H1 (cell line): ENCODE results near the gene CCDC192. TPM values are rescaled to one million over a fixed set of nuclear protein-coding genes. Genes with fewer than 3 reads are reported as not detected.

Source experiments
- CTCF ChIA-PET: fragments of 300-600 bp; sonication (Branson Sonifier 250); formaldehyde crosslinking; loops from one replicate; lab custom pipeline; 2021; ENCODE audit not compliant: partially characterized antibody; lab: Charles Lee
- POLR2A ChIA-PET: fragments of 300-600 bp; sonication (Branson Sonifier 250); formaldehyde crosslinking; loops from one replicate; lab custom pipeline; 2021; ENCODE audit warnings: inconsistent platforms; ENCODE audit not compliant: partially characterized antibody; lab: Charles Lee
- DNase-seq, 2 experiments: peaks; one replicate each; pipeline versions ENCODE4 v3.0.0 to v3.0.0-alpha.2; 2010 to 2022; ENCODE audit warnings: low spot score in 2 of 2, low read depth in 1 of 2, mixed read lengths in 1 of 2
- FAIRE-seq: peaks from 2 replicates; lab custom pipeline; 2011; peaks lifted over from hg19 to GRCh38; lab: Jason Lieb, UNC
- H2AFZ ChIP-seq: 2 replicates; pipeline ENCODE4 v1.8.1; 2012; ENCODE audit warnings: low read length, inconsistent platforms
- H2AK5ac ChIP-seq: 2 replicates; pipeline ENCODE4 v1.6.1; 2013; ENCODE audit warnings: low read depth, low read length
- H2BK120ac ChIP-seq: replicated peaks from 2 replicates; pipeline ENCODE3; 2013; ENCODE audit warnings: low read depth, low read length, inconsistent platforms
- H2BK12ac ChIP-seq: 2 replicates; pipeline ENCODE4 v1.6.1; 2013; ENCODE audit warnings: low read depth, low read length
- H2BK15ac ChIP-seq: 2 replicates; pipeline ENCODE4 v1.6.1; 2013; ENCODE audit warnings: low read length
- H2BK20ac ChIP-seq: 2 replicates; pipeline ENCODE4 v1.6.1; 2013; ENCODE audit warnings: low read length
- H2BK5ac ChIP-seq: 2 replicates; pipeline ENCODE4 v1.6.1; 2013; ENCODE audit warnings: low read depth, low read length
- H3K14ac ChIP-seq: 2 replicates; pipeline ENCODE4 v1.6.1; 2013; ENCODE audit warnings: inconsistent platforms; ENCODE audit not compliant: insufficient read length
- H3K18ac ChIP-seq: 2 replicates; pipeline ENCODE4 v1.6.1; 2013; ENCODE audit warnings: low read length; ENCODE audit errors: extremely low read depth
- H3K23ac ChIP-seq: 2 replicates; pipeline ENCODE4 v1.6.1; 2013; ENCODE audit warnings: inconsistent platforms; ENCODE audit not compliant: insufficient read length
- H3K23me2 ChIP-seq: 2 replicates; pipeline ENCODE4 v1.6.1; 2013; ENCODE audit warnings: low read depth, low read length
- H3K27ac ChIP-seq: 2 replicates; pipeline ENCODE4 v1.6.1; 2011; ENCODE audit warnings: low read depth, low read length, inconsistent platforms
- H3K27me3 ChIP-seq, 4 experiments: replicated peaks in 1 of 4; 1 replicate in 1 of 4; 2 replicates in 3 of 4; pipeline versions ENCODE4 v1.6.1 to v1.8.1; 2011 to 2013; ENCODE audit warnings: low read length in 3 of 4, mild to moderate bottlenecking in 3 of 4, inconsistent platforms in 2 of 4, mixed read lengths in 2 of 4, moderate library complexity in 1 of 4; ENCODE audit not compliant: control insufficient read depth in 3 of 4, insufficient read depth in 3 of 4; ENCODE audit errors: extremely low read depth in 1 of 4
- H3K36me3 ChIP-seq, 4 experiments: 2 replicates each; pipeline versions ENCODE4 v1.6.1 to v1.8.1; 2011 to 2013; ENCODE audit warnings: mild to moderate bottlenecking in 4 of 4, low read length in 3 of 4, moderate library complexity in 2 of 4, control low read depth in 1 of 4, inconsistent platforms in 1 of 4; ENCODE audit not compliant: insufficient read depth in 4 of 4, control insufficient read depth in 2 of 4
- H3K4ac ChIP-seq: replicated peaks from 2 replicates; pipeline ENCODE3; 2013; ENCODE audit warnings: low read length, low read depth, mixed read lengths, inconsistent platforms; ENCODE audit not compliant: insufficient read length
- H3K4me1 ChIP-seq, 4 experiments: replicated peaks in 1 of 4; 1 replicate in 1 of 4; 2 replicates in 3 of 4; pipeline versions ENCODE4 v1.6.1 to v1.8.1; 2011 to 2013; ENCODE audit warnings: low read length in 3 of 4, inconsistent platforms in 2 of 4, mixed read lengths in 1 of 4; ENCODE audit not compliant: insufficient read depth in 4 of 4, control insufficient read depth in 3 of 4
- H3K4me2 ChIP-seq, 2 experiments: 2 replicates each; pipeline versions ENCODE4 v1.6.1 to v1.8.1; 2011 to 2013; ENCODE audit warnings: low read depth in 2 of 2, low read length in 2 of 2, control low read depth in 1 of 2, inconsistent platforms in 1 of 2, mild to moderate bottlenecking in 1 of 2; ENCODE audit not compliant: insufficient read depth in 1 of 2
- H3K4me3 ChIP-seq, 4 experiments: fragments of 200-600, 300-600 bp in 1 of 4; sonication (generic), shearing (Covaris generic), sonication (Bioruptor Twin) in 1 of 4; 2 replicates each; pipeline versions ENCODE4 v1.5.1 to v1.8.1; 2011 to 2016; ENCODE audit warnings: low read length in 4 of 4, low read depth in 3 of 4, control low read depth in 2 of 4, inconsistent platforms in 2 of 4, mild to moderate bottlenecking in 2 of 4, mixed read lengths in 1 of 4, moderate library complexity in 1 of 4; ENCODE audit not compliant: insufficient read depth in 2 of 4; ENCODE audit errors: extremely low read depth in 1 of 4
- H3K56ac ChIP-seq: replicated peaks from 2 replicates; pipeline ENCODE3; 2013; ENCODE audit warnings: low read depth, mild to moderate bottlenecking, mixed read lengths, low read length, inconsistent platforms; ENCODE audit not compliant: insufficient read length
- H3K79me1 ChIP-seq: 2 replicates; pipeline ENCODE4 v1.6.1; 2013; ENCODE audit warnings: low read depth, low read length, control low read depth
- H3K79me2 ChIP-seq, 2 experiments: 2 replicates each; pipeline versions ENCODE4 v1.6.1 to v1.8.1; 2012 to 2013; ENCODE audit warnings: low read length in 2 of 2, mild to moderate bottlenecking in 2 of 2, inconsistent platforms in 1 of 2; ENCODE audit not compliant: insufficient read depth in 2 of 2, control insufficient read depth in 1 of 2
- H3K9ac ChIP-seq, 4 experiments: replicated peaks in 1 of 4; 1 replicate in 1 of 4; 2 replicates in 3 of 4; pipeline versions ENCODE4 v1.6.1 to v1.8.1; 2011 to 2013; ENCODE audit warnings: low read depth in 3 of 4, low read length in 3 of 4, control low read depth in 2 of 4, mild to moderate bottlenecking in 2 of 4, moderate library complexity in 2 of 4, inconsistent platforms in 1 of 4; ENCODE audit errors: extremely low read depth in 1 of 4
- H3K9me3 ChIP-seq, 2 experiments: 2 replicates each; pipeline versions ENCODE4 v1.6.1 to v1.8.1; 2012 to 2013; ENCODE audit warnings: mild to moderate bottlenecking in 2 of 2, moderate library complexity in 2 of 2, control low read depth in 1 of 2, inconsistent platforms in 1 of 2, low read depth in 1 of 2, low read length in 1 of 2, mixed read lengths in 1 of 2; ENCODE audit not compliant: insufficient read depth in 2 of 2
- H4K20me1 ChIP-seq, 2 experiments: replicated peaks in 1 of 2; 2 replicates each; pipeline versions ENCODE3 to v1.8.1; 2011 to 2013; ENCODE audit warnings: inconsistent platforms in 2 of 2, low read length in 2 of 2, mild to moderate bottlenecking in 1 of 2; ENCODE audit not compliant: insufficient read depth in 2 of 2, control insufficient read depth in 1 of 2
- H4K5ac ChIP-seq: 2 replicates; pipeline ENCODE4 v1.6.1; 2013; ENCODE audit warnings: low read length, low read depth, mixed read lengths, inconsistent platforms; ENCODE audit not compliant: insufficient read length
- H4K8ac ChIP-seq: 2 replicates; pipeline ENCODE4 v1.8.0; 2013; ENCODE audit warnings: mild to moderate bottlenecking, moderate library complexity, low read length, inconsistent platforms; ENCODE audit not compliant: insufficient read depth; ENCODE audit errors: extremely low read depth
- H4K91ac ChIP-seq: replicated peaks from 2 replicates; pipeline ENCODE3; 2013; ENCODE audit warnings: low read length, mixed read lengths, inconsistent platforms; ENCODE audit not compliant: insufficient read length
- BCL11A ChIP-seq, 2 experiments: IDR thresholded peaks; one replicate each; pipeline ENCODE4 v1.6.1; 2011; ENCODE audit warnings: low read depth in 2 of 2, low read length in 2 of 2, mild to moderate bottlenecking in 2 of 2
- CBX5 ChIP-seq: fragments of 300-800, 300-1000 bp; sonication (generic); IDR thresholded peaks from 2 replicates; pipeline ENCODE4 v1.7.1; 2016; ENCODE audit warnings: antibody characterized with exemption, low read length, low read depth
- CREB1 ChIP-seq: IDR thresholded peaks from 2 replicates; pipeline ENCODE4 v1.6.1; 2012; ENCODE audit warnings: inconsistent platforms
- CTBP2 ChIP-seq: IDR thresholded peaks from 2 replicates; pipeline ENCODE4 v1.7.0; 2011; ENCODE audit warnings: borderline replicate concordance, mild to moderate bottlenecking, moderate library complexity, mixed read lengths, low read length; ENCODE audit not compliant: insufficient read depth, insufficient read length
- FOSL1 ChIP-seq: IDR thresholded peaks from 2 replicates; pipeline ENCODE4 v1.6.1; 2011; ENCODE audit warnings: mild to moderate bottlenecking, low read depth, low read length, moderate library complexity; ENCODE audit not compliant: insufficient read depth
- POLR2AphosphoS5 ChIP-seq: IDR thresholded peaks from 2 replicates; pipeline ENCODE4 v1.6.1; 2011; ENCODE audit warnings: low read depth, low read length
- RNF2 ChIP-seq: fragments of 200-900, 300-1000 bp; sonication (generic); IDR thresholded peaks from 2 replicates; pipeline ENCODE4 v1.7.1; 2016; ENCODE audit warnings: borderline replicate concordance, low read depth, mild to moderate bottlenecking, antibody characterized with exemption, low read length; ENCODE audit not compliant: poor library complexity, severe bottlenecking; ENCODE audit errors: missing control alignments
- RXRA ChIP-seq: IDR thresholded peaks from 2 replicates; pipeline ENCODE4 v1.6.1; 2011; ENCODE audit warnings: low read depth, mild to moderate bottlenecking, low read length, moderate library complexity; ENCODE audit not compliant: insufficient read depth
- SAP30 ChIP-seq: fragments of 300-600 bp; sonication (generic); IDR thresholded peaks from 2 replicates; pipeline ENCODE4 v1.7.1; 2012; ENCODE audit warnings: low read length, moderate library complexity, mild to moderate bottlenecking, inconsistent platforms; ENCODE audit not compliant: insufficient read depth, insufficient replicate concordance
- SIX5 ChIP-seq: IDR thresholded peaks from 2 replicates; pipeline ENCODE4 v1.6.1; 2011; ENCODE audit warnings: mild to moderate bottlenecking, low read depth, low read length
- WGBS, 2 experiments: shearing (Covaris generic) in 1 of 2; methylation state at CpG; one replicate each; pipeline versions ENCODE4 v1.1.6 to v1.1.7; 2013 to 2015; ENCODE audit warnings: low lambda C conversion rate in 2 of 2, mixed read lengths in 2 of 2, inconsistent platforms in 1 of 2, low coverage in 1 of 2, missing lambda C conversion rate in 1 of 2; ENCODE audit not compliant: insufficient replicate concordance in 2 of 2, insufficient coverage in 1 of 2, insufficient read length in 1 of 2; ENCODE audit errors: extremely low coverage in 1 of 2, missing lambda C conversion rate in 1 of 2; 5-methylcytosine and 5-hydroxymethylcytosine counted together
- polyA plus RNA-seq, 7 experiments: library from polyadenylated mRNA; depleted of rRNA in 3 of 7; stranded (reverse) in 5 of 7; unstranded in 2 of 7; fragments of >200 nt in 5 of 7; fragments of 200-250 nt in 2 of 7; gene quantifications; 1 replicate in 5 of 7; 2 replicates in 1 of 7; 4 replicates in 1 of 7; pipeline versions ENCODE4 v1.2.1 to v1.2.3, GENCODE V29; 2011 to 2013; ENCODE audit warnings: missing spikeins in 2 of 7, mixed read lengths in 2 of 7
- total RNA-seq: library from RNA; stranded (reverse); fragmentation: NEBNext Ultra II Directional; extraction: Animal tissue kit (Norgen Biotek cat#: 25700); gene quantifications from 2 replicates; pipeline ENCODE4 v1.2.1, GENCODE V29; 2021

CCDC192 gene
- total and polyA plus RNA-seq, 2 of the 8 experiments (the other 6 are each of a cell fraction or from before 2014, with no cell fraction given) = 0.61 TPM; not detected in 1

GRCh38 chr5:127673117-127673800, 29.9 kb upstream of the CCDC192 start:
- no peak overlapping the region for H3K23ac ChIP-seq
- TF ChIP-seq BCL11A (IDR thresholded peaks at IDR 0.05; ENCODE audit: low read depth in 2 of 2, low read length in 2 of 2) = no peak
- no peak for TF ChIP-seq POLR2AphosphoS5
- TF ChIP-seq CREB1 = no peak
- no peak for TF ChIP-seq SAP30
- TF ChIP-seq SIX5 = no peak
- no peak for TF ChIP-seq RXRA
- TF ChIP-seq FOSL1 = no peak
- no peak for TF ChIP-seq RNF2
- TF ChIP-seq CBX5 = no peak
- TF ChIP-seq CTBP2 = no peak
- TF ChIP-seq, all 59 proteins: peak for 0
- H2BK15ac ChIP-seq = no peak overlapping the region
- H4K5ac ChIP-seq = no peak overlapping the region
- no peak overlapping the region for H4K91ac ChIP-seq
- no peak overlapping the region for H3K18ac ChIP-seq
- H3K4me3 ChIP-seq = no peak overlapping the region
- no peaks in the 10 kb centered on the region for H4K20me1 ChIP-seq
- no peak overlapping the region for H3K9ac ChIP-seq
- no peak overlapping the region for H2BK20ac ChIP-seq
- H3K4me1 ChIP-seq = no peaks in the 10 kb centered on the region
- no peak overlapping the region for H3K27ac ChIP-seq
- WGBS, 2 experiments = 92% methylated on average over 2 of the region's 2 CpGs; no CpG with 5 or more reads in 1 of the 2 experiments
- H2BK5ac ChIP-seq = no peak overlapping the region
- H4K8ac ChIP-seq = no peak overlapping the region
- H3K23me2 ChIP-seq = peaks cover 2% of the 10 kb centered on the region; the same call in 1 of the 2 replicates
- no peak overlapping the region for H2AFZ ChIP-seq
- H2AK5ac ChIP-seq = no peak overlapping the region
- no peaks in the 10 kb centered on the region for H3K9me3 ChIP-seq
- H3K4me2 ChIP-seq = no peak overlapping the region
- POLR2A ChIA-PET = no interaction called here
- H2BK12ac ChIP-seq = no peak overlapping the region
- no peaks in the 10 kb centered on the region for H3K79me1 ChIP-seq
- H2BK120ac ChIP-seq = no peak overlapping the region
- H3K4ac ChIP-seq = no peak overlapping the region
- DNase-seq (no peak), FAIRE-seq (no peak)
- no peak overlapping the region for H3K14ac ChIP-seq
- CTCF ChIA-PET = interaction anchor here (0.5 to 1.1 kb wide), 3 partner anchors 71 to 1394 kb away, joined by 3 to 4 read pairs (median 3); no protein-coding TSS in a partner anchor
- no peaks in the 10 kb centered on the region for H3K36me3 ChIP-seq
- peaks cover 0 to 1% (median 0%) of the 10 kb centered on the region in 4 experiments; a peak in 1 of 7 replicates for H3K27me3 ChIP-seq
- H3K79me2 ChIP-seq = no peaks in the 10 kb centered on the region
- H3K56ac ChIP-seq = no peak overlapping the region
